Measurements from ENCODE around the gene DEPP1. TPM values are rescaled to one million over a fixed set of nuclear protein-coding genes. Genes with fewer than 3 reads are reported as not detected.
A peak's percentile ranks its signal among the peaks of the same experiment; 100 is the strongest.

The DEPP1 gene
- total and polyA plus RNA-seq, 2 of the 13 experiments (the other 11 are each of a cell fraction or from before 2014, with no cell fraction given), result 14.8 to 270 TPM

DNA sequence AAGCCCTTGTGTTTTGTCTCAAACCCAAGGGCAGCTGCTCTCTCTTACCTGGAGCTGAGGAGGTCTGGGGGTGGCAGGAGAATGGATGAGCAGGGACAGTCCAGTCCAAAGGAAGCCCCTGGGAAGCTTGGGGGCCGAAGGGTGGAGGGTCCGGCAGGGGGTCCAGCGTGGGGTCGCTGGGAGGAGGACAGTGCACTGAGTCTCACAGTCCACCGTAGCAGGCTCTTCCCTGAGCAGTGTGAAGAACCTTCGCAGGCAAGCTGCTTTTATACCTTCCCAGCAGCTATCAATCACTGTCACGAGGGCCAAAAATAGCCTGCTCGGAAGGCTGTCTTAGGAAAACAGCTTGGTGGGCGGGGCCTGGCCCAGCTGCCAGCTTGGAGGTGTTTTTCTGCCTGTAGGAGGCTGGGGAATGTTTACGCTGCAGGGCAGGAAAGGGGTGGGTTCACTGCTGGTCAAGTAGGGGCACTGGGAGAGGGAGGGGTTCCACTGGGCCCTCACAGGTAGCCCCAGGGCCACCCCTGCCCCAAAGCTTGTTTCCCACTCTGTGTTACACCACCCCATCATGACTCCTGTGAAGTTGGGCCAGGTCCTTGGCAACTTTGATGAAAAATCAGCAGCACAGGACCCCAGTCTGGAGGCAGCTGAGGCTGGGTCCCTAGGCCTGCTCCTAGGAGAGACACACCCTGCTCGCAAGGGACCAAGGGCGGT, at the start of gene DEPP1 (continued):
- TF ChIP-seq ZIK1 (CRISPR knock-in tag; IDR thresholded peaks at IDR 0.05; ENCODE audit: borderline replicate concordance, low read depth) (no peak), SMARCC2 (IDR thresholded peaks at IDR 0.05) (no peak), SP2 (CRISPR knock-in tag; IDR thresholded peaks at IDR 0.05) (peak; percentile 49), ZNF333 (CRISPR knock-in tag; IDR thresholded peaks at IDR 0.05; ENCODE audit: borderline replicate concordance) (no peak), ZNF496 (CRISPR knock-in tag; IDR thresholded peaks at IDR 0.05; ENCODE audit: insufficient replicate concordance) (no peak), ZNF790 (CRISPR knock-in tag; IDR thresholded peaks at IDR 0.05; ENCODE audit: borderline replicate concordance) (no peak), RFXANK (CRISPR knock-in tag; IDR thresholded peaks at IDR 0.05) (0 out of 2 replicates have a peak, but pooled peaks have one; percentile 77), HNRNPH1 (optimal IDR thresholded peaks at IDR 0.05; ENCODE audit: low read depth, low read length) (no peak), ZNF234 (CRISPR knock-in tag; conservative IDR thresholded peaks at IDR 0.05) (peak; percentile 84; the same call in 1 of the 2 replicates), RBFOX2 (IDR thresholded peaks at IDR 0.05; ENCODE audit: low read depth, low read length) (peak; percentile 78), HOXA7 (CRISPR knock-in tag; IDR thresholded peaks at IDR 0.05) (no peak), ZNF326 (CRISPR knock-in tag; IDR thresholded peaks at IDR 0.05; ENCODE audit: borderline replicate concordance) (no peak), TRIM24 (CRISPR knock-in tag; IDR thresholded peaks at IDR 0.05) (no peak), ZNF263 (CRISPR knock-in tag; IDR thresholded peaks at IDR 0.05) (peak; percentile 63; the same call in 1 of the 2 replicates), TAF1 (CRISPR knock-in tag; IDR thresholded peaks at IDR 0.05) (peak; percentile 96), ZNF441 (CRISPR knock-in tag; IDR thresholded peaks at IDR 0.05; ENCODE audit: borderline replicate concordance) (no peak; the same call in 1 of the 2 replicates), RAD51 (IDR thresholded peaks at IDR 0.05; ENCODE audit: borderline replicate concordance) (no peak), MIXL1 (CRISPR knock-in tag; IDR thresholded peaks at IDR 0.05) (peak; percentile 71), ZNF138 (CRISPR knock-in tag; IDR thresholded peaks at IDR 0.05; ENCODE audit: low read depth) (no peak), ZNF124 (CRISPR knock-in tag; IDR thresholded peaks at IDR 0.05) (peak; percentile 96)
- TF ChIP-seq, protein P1, sequence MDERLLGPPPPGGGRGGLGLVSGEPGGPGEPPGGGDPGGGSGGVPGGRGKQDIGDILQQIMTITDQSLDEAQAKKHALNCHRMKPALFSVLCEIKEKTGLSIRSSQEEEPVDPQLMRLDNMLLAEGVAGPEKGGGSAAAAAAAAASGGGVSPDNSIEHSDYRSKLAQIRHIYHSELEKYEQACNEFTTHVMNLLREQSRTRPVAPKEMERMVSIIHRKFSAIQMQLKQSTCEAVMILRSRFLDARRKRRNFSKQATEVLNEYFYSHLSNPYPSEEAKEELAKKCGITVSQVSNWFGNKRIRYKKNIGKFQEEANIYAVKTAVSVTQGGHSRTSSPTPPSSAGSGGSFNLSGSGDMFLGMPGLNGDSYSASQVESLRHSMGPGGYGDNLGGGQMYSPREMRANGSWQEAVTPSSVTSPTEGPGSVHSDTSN (CRISPR knock-in tag; IDR thresholded peaks at IDR 0.05), result peak; percentile 97
- TF ChIP-seq, protein P2, sequence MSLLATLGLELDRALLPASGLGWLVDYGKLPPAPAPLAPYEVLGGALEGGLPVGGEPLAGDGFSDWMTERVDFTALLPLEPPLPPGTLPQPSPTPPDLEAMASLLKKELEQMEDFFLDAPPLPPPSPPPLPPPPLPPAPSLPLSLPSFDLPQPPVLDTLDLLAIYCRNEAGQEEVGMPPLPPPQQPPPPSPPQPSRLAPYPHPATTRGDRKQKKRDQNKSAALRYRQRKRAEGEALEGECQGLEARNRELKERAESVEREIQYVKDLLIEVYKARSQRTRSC (CRISPR knock-in tag; IDR thresholded peaks at IDR 0.05; ENCODE audit: low read depth), result no peak
- TF ChIP-seq, protein P3, sequence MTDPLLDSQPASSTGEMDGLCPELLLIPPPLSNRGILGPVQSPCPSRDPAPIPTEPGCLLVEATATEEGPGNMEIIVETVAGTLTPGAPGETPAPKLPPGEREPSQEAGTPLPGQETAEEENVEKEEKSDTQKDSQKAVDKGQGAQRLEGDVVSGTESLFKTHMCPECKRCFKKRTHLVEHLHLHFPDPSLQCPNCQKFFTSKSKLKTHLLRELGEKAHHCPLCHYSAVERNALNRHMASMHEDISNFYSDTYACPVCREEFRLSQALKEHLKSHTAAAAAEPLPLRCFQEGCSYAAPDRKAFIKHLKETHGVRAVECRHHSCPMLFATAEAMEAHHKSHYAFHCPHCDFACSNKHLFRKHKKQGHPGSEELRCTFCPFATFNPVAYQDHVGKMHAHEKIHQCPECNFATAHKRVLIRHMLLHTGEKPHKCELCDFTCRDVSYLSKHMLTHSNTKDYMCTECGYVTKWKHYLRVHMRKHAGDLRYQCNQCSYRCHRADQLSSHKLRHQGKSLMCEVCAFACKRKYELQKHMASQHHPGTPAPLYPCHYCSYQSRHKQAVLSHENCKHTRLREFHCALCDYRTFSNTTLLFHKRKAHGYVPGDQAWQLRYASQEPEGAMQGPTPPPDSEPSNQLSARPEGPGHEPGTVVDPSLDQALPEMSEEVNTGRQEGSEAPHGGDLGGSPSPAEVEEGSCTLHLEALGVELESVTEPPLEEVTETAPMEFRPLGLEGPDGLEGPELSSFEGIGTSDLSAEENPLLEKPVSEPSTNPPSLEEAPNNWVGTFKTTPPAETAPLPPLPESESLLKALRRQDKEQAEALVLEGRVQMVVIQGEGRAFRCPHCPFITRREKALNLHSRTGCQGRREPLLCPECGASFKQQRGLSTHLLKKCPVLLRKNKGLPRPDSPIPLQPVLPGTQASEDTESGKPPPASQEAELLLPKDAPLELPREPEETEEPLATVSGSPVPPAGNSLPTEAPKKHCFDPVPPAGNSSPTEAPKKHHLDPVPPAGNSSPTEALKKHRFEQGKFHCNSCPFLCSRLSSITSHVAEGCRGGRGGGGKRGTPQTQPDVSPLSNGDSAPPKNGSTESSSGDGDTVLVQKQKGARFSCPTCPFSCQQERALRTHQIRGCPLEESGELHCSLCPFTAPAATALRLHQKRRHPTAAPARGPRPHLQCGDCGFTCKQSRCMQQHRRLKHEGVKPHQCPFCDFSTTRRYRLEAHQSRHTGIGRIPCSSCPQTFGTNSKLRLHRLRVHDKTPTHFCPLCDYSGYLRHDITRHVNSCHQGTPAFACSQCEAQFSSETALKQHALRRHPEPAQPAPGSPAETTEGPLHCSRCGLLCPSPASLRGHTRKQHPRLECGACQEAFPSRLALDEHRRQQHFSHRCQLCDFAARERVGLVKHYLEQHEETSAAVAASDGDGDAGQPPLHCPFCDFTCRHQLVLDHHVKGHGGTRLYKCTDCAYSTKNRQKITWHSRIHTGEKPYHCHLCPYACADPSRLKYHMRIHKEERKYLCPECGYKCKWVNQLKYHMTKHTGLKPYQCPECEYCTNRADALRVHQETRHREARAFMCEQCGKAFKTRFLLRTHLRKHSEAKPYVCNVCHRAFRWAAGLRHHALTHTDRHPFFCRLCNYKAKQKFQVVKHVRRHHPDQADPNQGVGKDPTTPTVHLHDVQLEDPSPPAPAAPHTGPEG (CRISPR knock-in tag; IDR thresholded peaks at IDR 0.05), result peak; percentile 55; the same call in 1 of the 2 replicates
- TF ChIP-seq, protein P4, sequence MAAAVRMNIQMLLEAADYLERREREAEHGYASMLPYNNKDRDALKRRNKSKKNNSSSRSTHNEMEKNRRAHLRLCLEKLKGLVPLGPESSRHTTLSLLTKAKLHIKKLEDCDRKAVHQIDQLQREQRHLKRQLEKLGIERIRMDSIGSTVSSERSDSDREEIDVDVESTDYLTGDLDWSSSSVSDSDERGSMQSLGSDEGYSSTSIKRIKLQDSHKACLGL (CRISPR knock-in tag; IDR thresholded peaks at IDR 0.05), result no peak; the same call in 1 of the 2 replicates
